Right renal pelvis (tissue), 4 donors: ENCODE measurements around the gene RAE1. TPM values are rescaled to one million over a fixed set of nuclear protein-coding genes. Genes with fewer than 3 reads are reported as not detected.
"Not testable (repeated sequence)": the region's sequence is repeated elsewhere in the genome, so short reads cannot be mapped to it uniquely, and the experiment has no call there.

Experiments
- DNase-seq, 4 donors: peaks; one replicate each; pipeline ENCODE4 v3.0.0-alpha.2; 2013; ENCODE audit warnings: low read depth in 4 of 4, low spot score in 3 of 4, missing footprints in 1 of 4
- polyA plus RNA-seq, 4 donors: library from polyadenylated mRNA; unstranded; fragments of 120-200 nt; gene quantifications; one replicate each; pipeline ENCODE4 v1.2.1, GENCODE V29; 2013; ENCODE audit not compliant: insufficient read length in 4 of 4

The RAE1 gene
- polyA plus RNA-seq, 4 donors: 57.4 to 64.1 (median 59.5) TPM

- no peak for DNase-seq
Measured at GRCh38 chr20:57411406-57412283, 60.6 kb downstream of the RAE1 start.

- no peak for DNase-seq
Measured at GRCh38 chr20:57412347-57413029, 61.4 kb downstream of the RAE1 start.

GRCh38 chr20:57413986-57414385 is 62.9 kb downstream of the RAE1 start:
- DNase-seq: no peak

- DNase-seq: no peak
Measured at GRCh38 chr20:57414867-57415592, 64.0 kb downstream of the RAE1 start.

GRCh38 chr20:57415771-57416170 is 64.7 kb downstream of the RAE1 start:
- DNase-seq: no peak

GRCh38 chr20:57416296-57417022 is 65.4 kb downstream of the RAE1 start:
- DNase-seq: no peak

- no peak for DNase-seq
Measured at GRCh38 chr20:57417051-57417689, 66.1 kb downstream of the RAE1 start.

GRCh38 chr20:57417830-57418780 is 67.0 kb downstream of the RAE1 start:
- DNase-seq: no peak

- not testable (repeated sequence) for DNase-seq
Measured at GRCh38 chr20:57419479-57419878, 68.4 kb downstream of the RAE1 start.

GRCh38 chr20:57420571-57421252 is 69.7 kb downstream of the RAE1 start:
- no peak for DNase-seq

GRCh38 chr20:57421253-57422220 is 70.5 kb downstream of the RAE1 start:
- DNase-seq: no peak

GRCh38 chr20:57422254-57422653 is 71.2 kb downstream of the RAE1 start:
- no peak for DNase-seq

- DNase-seq: no peak
Measured at GRCh38 chr20:57425150-57426013, 74.3 kb downstream of the RAE1 start.

GRCh38 chr20:57426271-57426689 is 75.2 kb downstream of the RAE1 start:
- DNase-seq: no peak

- DNase-seq: no peak
Measured at GRCh38 chr20:57426831-57427230, 75.8 kb downstream of the RAE1 start.
